ENCODE data around the gene SPN. TPM values are rescaled to one million over a fixed set of nuclear protein-coding genes. Genes with fewer than 3 reads are reported as not detected.
"Not testable (repeated sequence)": the region's sequence is repeated elsewhere in the genome, so short reads cannot be mapped to it uniquely, and the experiment has no call there.

SPN gene
- total and polyA plus RNA-seq, 3 donors from 2014 or later: 0.74 to 3.2 TPM; not detected in 1

DNA sequence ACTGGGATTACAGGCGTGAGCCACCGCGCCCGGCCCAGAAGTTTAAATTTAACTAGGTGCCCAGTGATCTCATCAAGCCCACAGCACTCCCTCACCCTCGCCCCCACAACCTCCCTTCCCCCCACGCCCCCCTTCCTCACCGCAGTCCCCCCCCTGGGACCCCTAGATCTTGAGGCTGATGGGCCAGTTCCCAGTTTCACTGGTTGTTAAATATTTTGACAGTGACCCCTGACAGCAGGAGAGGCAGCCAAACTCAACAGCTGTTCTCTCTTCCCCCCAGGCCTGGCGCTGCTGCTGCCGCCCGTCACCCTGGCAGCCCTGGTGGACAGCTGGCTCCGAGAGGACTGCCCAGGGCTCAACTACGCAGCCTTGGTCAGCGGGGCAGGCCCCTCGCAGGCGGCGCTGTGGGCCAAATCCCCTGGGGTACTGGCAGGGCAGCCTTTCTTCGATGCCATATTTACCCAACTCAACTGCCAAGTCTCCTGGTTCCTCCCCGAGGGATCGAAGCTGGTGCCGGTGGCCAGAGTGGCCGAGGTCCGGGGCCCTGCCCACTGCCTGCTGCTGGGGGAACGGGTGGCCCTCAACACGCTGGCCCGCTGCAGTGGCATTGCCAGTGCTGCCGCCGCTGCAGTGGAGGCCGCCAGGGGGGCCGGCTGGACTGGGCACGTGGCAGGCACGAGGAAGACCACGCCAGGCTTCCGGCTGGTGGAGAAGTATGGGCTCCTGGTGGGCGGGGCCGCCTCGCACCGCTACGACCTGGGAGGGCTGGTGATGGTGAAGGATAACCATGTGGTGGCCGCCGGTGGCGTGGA lies 31.5 kb downstream of the SPN start:
- TF ChIP-seq, protein P1, sequence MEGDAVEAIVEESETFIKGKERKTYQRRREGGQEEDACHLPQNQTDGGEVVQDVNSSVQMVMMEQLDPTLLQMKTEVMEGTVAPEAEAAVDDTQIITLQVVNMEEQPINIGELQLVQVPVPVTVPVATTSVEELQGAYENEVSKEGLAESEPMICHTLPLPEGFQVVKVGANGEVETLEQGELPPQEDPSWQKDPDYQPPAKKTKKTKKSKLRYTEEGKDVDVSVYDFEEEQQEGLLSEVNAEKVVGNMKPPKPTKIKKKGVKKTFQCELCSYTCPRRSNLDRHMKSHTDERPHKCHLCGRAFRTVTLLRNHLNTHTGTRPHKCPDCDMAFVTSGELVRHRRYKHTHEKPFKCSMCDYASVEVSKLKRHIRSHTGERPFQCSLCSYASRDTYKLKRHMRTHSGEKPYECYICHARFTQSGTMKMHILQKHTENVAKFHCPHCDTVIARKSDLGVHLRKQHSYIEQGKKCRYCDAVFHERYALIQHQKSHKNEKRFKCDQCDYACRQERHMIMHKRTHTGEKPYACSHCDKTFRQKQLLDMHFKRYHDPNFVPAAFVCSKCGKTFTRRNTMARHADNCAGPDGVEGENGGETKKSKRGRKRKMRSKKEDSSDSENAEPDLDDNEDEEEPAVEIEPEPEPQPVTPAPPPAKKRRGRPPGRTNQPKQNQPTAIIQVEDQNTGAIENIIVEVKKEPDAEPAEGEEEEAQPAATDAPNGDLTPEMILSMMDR (IDR thresholded peaks at IDR 0.05): no peak
- TF ChIP-seq POLR2A (IDR thresholded peaks at IDR 0.05): no peak
- Histone ChIP-seq H3K4me1 (no peaks in the 10 kb centered on the region), H3K9me3 (no peaks in the 10 kb centered on the region), H3K4me3 (no peak overlapping the region), H3K36me3 (ENCODE audit: low read depth, missing control alignments) (no peaks in the 10 kb centered on the region), H3K27ac (no peak overlapping the region), H3K27me3 (no peaks in the 10 kb centered on the region)
- no peak for DNase-seq
- intact Hi-C loops (cut with DNase I; ENCODE audit: low total_unique reads): loop anchor here (10.0 kb wide), 1 partner anchor 330 kb away; the partner anchor contains the start of gene C16orf92
- WGBS, 2 donors: 86 to 87% methylated on average over 13 to 31 of the region's 41 CpGs

DNA sequence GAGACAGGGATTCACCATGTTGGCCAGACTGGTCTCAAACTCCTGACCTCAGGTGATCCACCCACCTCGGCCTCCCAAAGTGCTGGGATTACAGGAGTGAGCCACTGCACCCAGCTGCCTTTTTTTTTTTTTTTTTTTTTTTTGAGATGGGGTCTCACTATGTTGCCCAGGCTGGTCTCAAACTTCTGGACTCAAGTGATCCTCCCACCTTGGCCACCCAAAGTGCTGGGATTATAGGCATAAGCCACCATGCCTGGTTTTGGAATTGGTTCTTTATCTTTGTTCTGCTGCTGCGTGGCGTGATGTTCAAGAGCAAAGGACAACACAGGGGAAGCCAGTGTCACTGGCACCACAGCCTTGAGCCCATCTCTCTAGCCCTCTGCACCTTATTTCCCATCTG lies 32.6 kb downstream of the SPN start:
- 94 to 100% methylated on average over 3 of the region's 3 CpGs for WGBS, 2 donors
- intact Hi-C loops (cut with DNase I; ENCODE audit: low total_unique reads): loop anchor here (10.0 kb wide), 1 partner anchor 329 kb away; the partner anchor contains the start of gene C16orf92
- H3K4me1 ChIP-seq: not testable (repeated sequence)

DNA sequence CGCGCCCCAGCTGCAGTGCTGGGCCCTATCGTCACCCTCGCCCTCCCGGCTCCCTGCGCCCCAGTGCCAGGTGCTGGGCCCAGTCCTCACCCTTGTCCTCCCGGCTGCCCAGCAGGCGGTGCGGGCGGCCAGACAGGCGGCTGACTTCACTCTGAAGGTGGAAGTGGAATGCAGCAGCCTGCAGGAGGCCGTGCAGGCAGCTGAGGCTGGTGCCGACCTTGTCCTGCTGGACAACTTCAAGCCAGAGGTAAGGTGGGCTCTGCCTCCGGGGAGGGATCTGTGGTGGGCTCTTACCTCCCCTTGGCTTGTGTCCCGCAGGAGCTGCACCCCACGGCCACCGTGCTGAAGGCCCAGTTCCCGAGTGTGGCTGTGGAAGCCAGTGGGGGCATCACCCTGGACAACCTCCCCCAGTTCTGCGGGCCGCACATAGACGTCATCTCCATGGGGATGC lies 33.9 kb downstream of the SPN start:
- Histone ChIP-seq H3K27me3 (no peaks in the 10 kb centered on the region), H3K36me3 (ENCODE audit: low read depth, missing control alignments) (no peaks in the 10 kb centered on the region), H3K9me3 (no peaks in the 10 kb centered on the region), H3K4me1 (no peaks in the 10 kb centered on the region), H3K4me3 (no peak overlapping the region), H3K27ac (no peak overlapping the region)
- no peak for DNase-seq
- intact Hi-C loops (cut with DNase I; ENCODE audit: low total_unique reads): loop anchor here (10.0 kb wide), 1 partner anchor 328 kb away; the partner anchor contains the start of gene C16orf92
- 94 to 97% methylated on average over 10 to 21 of the region's 21 CpGs for WGBS, 2 donors
- TF ChIP-seq POLR2A (IDR thresholded peaks at IDR 0.05): no peak
- TF ChIP-seq, protein P1 (IDR thresholded peaks at IDR 0.05): no peak

More for the DNA sequence above, 32.6 kb downstream of the SPN start:
- not testable (repeated sequence) for H3K9me3 ChIP-seq; H3K4me3 ChIP-seq; DNase-seq; H3K36me3 ChIP-seq (ENCODE audit: low read depth, missing control alignments); H3K27me3 ChIP-seq; H3K27ac ChIP-seq

DNA sequence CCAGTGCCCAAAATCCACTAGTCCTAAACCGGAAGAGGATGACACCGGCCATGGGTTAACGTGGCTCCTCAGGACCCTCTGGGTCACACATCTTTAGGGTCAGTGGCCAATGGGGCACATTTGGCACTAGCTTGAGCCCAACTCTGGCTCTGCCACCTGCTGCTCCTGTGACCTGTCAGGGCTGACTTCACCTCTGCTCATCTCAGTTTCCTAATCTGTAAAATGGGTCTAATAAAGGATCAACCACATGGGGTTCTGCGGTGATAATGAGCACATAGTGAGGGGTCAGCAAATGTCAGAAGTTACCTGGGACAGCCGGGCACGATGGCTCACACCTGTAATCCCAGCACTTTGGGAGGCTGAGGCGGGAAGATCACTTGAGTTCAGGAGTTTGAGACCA lies 34.3 kb downstream of the SPN start:
- Histone ChIP-seq H3K27ac (no peak overlapping the region), H3K27me3 (no peaks in the 10 kb centered on the region), H3K4me3 (no peak overlapping the region), H3K36me3 (ENCODE audit: low read depth, missing control alignments) (no peaks in the 10 kb centered on the region), H3K4me1 (no peaks in the 10 kb centered on the region), H3K9me3 (no peaks in the 10 kb centered on the region)
- WGBS, 2 donors: 88 to 95% methylated on average over 5 to 7 of the region's 7 CpGs
- intact Hi-C loops (cut with DNase I; ENCODE audit: low total_unique reads): loop anchor here (10.0 kb wide), 1 partner anchor 327 kb away; the partner anchor contains the start of gene C16orf92
- DNase-seq: no peak
- no peak for TF ChIP-seq POLR2A (IDR thresholded peaks at IDR 0.05)
- TF ChIP-seq, protein P1 (IDR thresholded peaks at IDR 0.05): no peak

DNA sequence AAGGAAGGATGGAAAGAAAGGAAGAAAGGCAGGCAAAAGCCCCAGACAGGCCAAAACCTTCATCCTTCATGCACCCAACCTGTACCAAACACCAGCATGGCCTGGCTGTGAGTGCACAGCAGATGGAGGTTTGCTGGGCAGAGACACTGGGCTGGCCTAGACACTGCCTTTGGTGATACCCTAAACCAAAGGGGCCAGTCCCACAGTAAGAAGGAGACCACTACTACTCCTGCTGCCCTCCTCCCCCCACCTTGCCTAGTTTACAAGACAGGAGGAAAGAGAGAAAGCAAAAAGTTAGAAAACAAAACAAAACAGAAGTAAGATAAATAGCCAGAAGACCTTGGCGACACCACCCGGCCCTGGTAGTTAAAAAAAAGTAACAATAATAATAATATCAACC lies 35.0 kb downstream of the SPN start:
- Histone ChIP-seq H3K36me3 (ENCODE audit: low read depth, missing control alignments) (no peaks in the 10 kb centered on the region), H3K27me3 (no peaks in the 10 kb centered on the region), H3K9me3 (no peaks in the 10 kb centered on the region), H3K4me1 (no peaks in the 10 kb centered on the region), H3K4me3 (no peak overlapping the region), H3K27ac (no peak overlapping the region)
- intact Hi-C loops (cut with DNase I; ENCODE audit: low total_unique reads): loop anchor here (10.0 kb wide), 1 partner anchor 327 kb away; the partner anchor contains the start of gene C16orf92
- TF ChIP-seq, protein P1 (IDR thresholded peaks at IDR 0.05): no peak
- TF ChIP-seq POLR2A (IDR thresholded peaks at IDR 0.05): no peak
- 63 to 66% methylated on average over 2 of the region's 2 CpGs for WGBS, 2 donors
- no peak for DNase-seq
